HEK293T (cell line): ENCODE data around the gene SSR2.
A peak's percentile ranks its signal among the peaks of the same experiment; 100 is the strongest.

Experiments
- CTCF ChIA-PET: fragments of 350-600 bp; formaldehyde crosslinking; extraction: SDS; loops from one replicate; lab custom pipeline; 2021; ENCODE audit warnings: antibody characterized with exemption, inconsistent platforms; lab: Yijun Ruan, JAX
- POLR2A ChIA-PET: fragments of 350-600 bp; formaldehyde crosslinking; extraction: SDS; loops from one replicate; lab custom pipeline; 2020; ENCODE audit warnings: antibody characterized with exemption, inconsistent platforms; lab: Yijun Ruan, JAX
- DNase-seq: peaks from one replicate; pipeline ENCODE4 v3.0.0; 2012; ENCODE audit warnings: mixed read lengths; ENCODE audit errors: extremely low spot score
- ARNT ChIP-seq: fragments of 450-650 bp; IDR thresholded peaks from 2 replicates; pipeline ENCODE4 v1.6.1; 2017; ENCODE audit warnings: mild to moderate bottlenecking
- BHLHE40 ChIP-seq: fragments of 450-650 bp; IDR thresholded peaks from 2 replicates; pipeline ENCODE4 v1.6.1; 2016; ENCODE audit warnings: mild to moderate bottlenecking, moderate library complexity, borderline replicate concordance
- ELF4 ChIP-seq: fragments of 450-650 bp; IDR thresholded peaks from 2 replicates; pipeline ENCODE4 v1.6.1; 2017; ENCODE audit warnings: antibody characterized with exemption
- FOXA1 ChIP-seq: fragments of 450-650 bp; IDR thresholded peaks from 2 replicates; pipeline ENCODE4 v1.6.1; 2016; ENCODE audit warnings: mild to moderate bottlenecking
- FOXK2 ChIP-seq: fragments of 450-650 bp; IDR thresholded peaks from 2 replicates; pipeline ENCODE4 v1.6.1; 2016; ENCODE audit warnings: mild to moderate bottlenecking
- FOXM1 ChIP-seq: fragments of 450-650 bp; IDR thresholded peaks from 2 replicates; pipeline ENCODE4 v1.6.1; 2017; ENCODE audit warnings: mild to moderate bottlenecking, borderline replicate concordance
- HDGF ChIP-seq: fragments of 450-650 bp; IDR thresholded peaks from 2 replicates; pipeline ENCODE4 v1.6.1; 2017; ENCODE audit warnings: antibody characterized with exemption, borderline replicate concordance
- L3MBTL2 ChIP-seq: fragments of 450-650 bp; conservative IDR thresholded peaks from 2 replicates; pipeline ENCODE4 v1.6.1; 2016; ENCODE audit warnings: mild to moderate bottlenecking
- LEF1 ChIP-seq: fragments of 450-650 bp; IDR thresholded peaks from 2 replicates; pipeline ENCODE4 v1.6.1; 2017; ENCODE audit warnings: mild to moderate bottlenecking, borderline replicate concordance
- NFRKB ChIP-seq: fragments of 450-650 bp; IDR thresholded peaks from 2 replicates; pipeline ENCODE4 v1.6.1; 2016; ENCODE audit warnings: mild to moderate bottlenecking, moderate library complexity
- PKNOX1 ChIP-seq: fragments of 450-650 bp; IDR thresholded peaks from 2 replicates; pipeline ENCODE4 v1.6.1; 2016
- SP1 ChIP-seq: fragments of 450-650 bp; IDR thresholded peaks from 2 replicates; pipeline ENCODE4 v1.6.1; 2017
- TARDBP ChIP-seq: fragments of 450-650 bp; IDR thresholded peaks from 2 replicates; pipeline ENCODE4 v1.6.1; 2016

SSR2 gene

GRCh38 chr1:156055281-156056048 lies 34.7 kb upstream of the SSR2 start:
- no peak for TF ChIP-seq FOXM1
- CTCF ChIA-PET = no interaction called here
- no peak for DNase-seq
- POLR2A ChIA-PET = no interaction called here

GRCh38 chr1:156054500-156055280 lies 33.9 kb upstream of the SSR2 start, which contains the start of gene LAMTOR2:
Gene LAMTOR2, plus strand, starts transcription at chr1:156054782. Its CDS starts 108 bp downstream, at chr1:156054890.
- ChIA-PET CTCF (interaction anchor here (0.6 to 1.9 kb wide), 3 partner anchors 14 to 613 kb away, joined by 3 to 5 read pairs (median 3); no protein-coding TSS in a partner anchor), POLR2A (interaction anchor here (0.6 to 2.3 kb wide), 6 partner anchors 10 to 117 kb away, joined by 3 to 11 read pairs (median 4); partner anchors contain the start of gene MEX3A)
- DNase-seq = peak; percentile 97
- no peak for TF ChIP-seq SP1
- TF ChIP-seq TARDBP = no peak
- TF ChIP-seq ELF4 = peak; percentile 82; the same call in 1 of the 2 replicates
- no peak for TF ChIP-seq BHLHE40
- peak; percentile 85 for TF ChIP-seq L3MBTL2
- TF ChIP-seq FOXA1 = no peak
- no peak for TF ChIP-seq LEF1

- no peak for TF ChIP-seq NFRKB
- TF ChIP-seq FOXM1 = peak; percentile 65; the same call in 1 of the 2 replicates
- POLR2A ChIA-PET = interaction anchor here (0.6 to 2.3 kb wide), 7 partner anchors 11 to 116 kb away, joined by 3 to 11 read pairs (median 4); partner anchors contain the start of gene MEX3A
- DNase-seq = peak; percentile 92
- CTCF ChIA-PET = interaction anchor here (0.6 to 3.0 kb wide), 6 partner anchors 8 to 612 kb away, joined by 3 to 13 read pairs (median 4); no protein-coding TSS in a partner anchor
Measured at GRCh38 chr1:156053768-156054499, 33.2 kb upstream of the SSR2 start, which contains the start of gene UBQLN4. Gene UBQLN4, minus strand, starts transcription at chr1:156053798. Its CDS starts 97 bp downstream, at chr1:156053701.

GRCh38 chr1:156052862-156053767 lies 32.4 kb upstream of the SSR2 start:
- CTCF ChIA-PET = interaction anchor here (0.6 to 3.0 kb wide), 5 partner anchors 8 to 28 kb away, joined by 3 to 13 read pairs (median 5); no protein-coding TSS in a partner anchor
- TF ChIP-seq PKNOX1 (peak; percentile 84), SP1 (no peak), L3MBTL2 (peak; percentile 62)
- POLR2A ChIA-PET = interaction anchor here (0.6 to 2.3 kb wide), 8 partner anchors 20 to 196 kb away, joined by 3 to 11 read pairs (median 4); partner anchors contain the start of genes ARHGEF2, GON4L and MEX3A
- DNase-seq = peak; percentile 74

GRCh38 chr1:156051011-156051725 lies 30.4 kb upstream of the SSR2 start:
- ChIA-PET CTCF (interaction anchor here (3.0 kb wide), 1 partner anchor 14 kb away, joined by 13 read pairs; no protein-coding TSS in a partner anchor), POLR2A (interaction anchor here (0.9 to 1.6 kb wide), 4 partner anchors 20 to 31 kb away, joined by 3 to 4 read pairs (median 4); no protein-coding TSS in a partner anchor)
- no peak for DNase-seq
- TF ChIP-seq PKNOX1 (no peak), BHLHE40 (no peak), TARDBP (no peak), L3MBTL2 (no peak), FOXK2 (no peak), FOXM1 (no peak), ELF4 (no peak), HDGF (no peak), ARNT (no peak), LEF1 (no peak), NFRKB (no peak), FOXA1 (no peak)
